ENCODE data around the gene HOTAIR. TPM values are rescaled to one million over a fixed set of nuclear protein-coding genes. Genes with fewer than 3 reads are reported as not detected.

HOTAIR gene
- total and polyA plus RNA-seq, 4 donors = not detected

GRCh38 chr12:54019091-54019811, 44.5 kb upstream of the HOTAIR start (continued):
- no peak for TF ChIP-seq HNF4A (conservative IDR thresholded peaks at IDR 0.05)

GRCh38 chr12:54018468-54018984, 43.8 kb upstream of the HOTAIR start:
- Histone ChIP-seq H3K27ac (ENCODE audit: low read depth in 1 of 2, low read length in 2 of 2) (no peak overlapping the region), H3K4me1 (ENCODE audit: control insufficient read depth in 4 of 4, insufficient read depth in 4 of 4, low read length in 3 of 4) (peaks cover 3 to 16% (median 11%) of the 10 kb centered on the region in 4 donors), H3K36me3 (ENCODE audit: control insufficient read depth in 4 of 4, insufficient read depth in 3 of 4, low read depth in 1 of 4, low read length in 3 of 4) (no peaks in the 10 kb centered on the region), H3K4me3 (ENCODE audit: low read depth in 1 of 3, low read length in 3 of 3) (peak overlapping the region in 1 of 3 donors; percentile 54), H3K9ac (ENCODE audit: low read depth in 1 of 2, low read length in 2 of 2) (no peak overlapping the region), H3K9me3 (ENCODE audit: control insufficient read depth in 4 of 4, low read length in 3 of 4) (peaks cover 0 to under 1% (median 0%) of the 10 kb centered on the region in 4 donors), H3K27me3 (ENCODE audit: control insufficient read depth in 4 of 4, insufficient read depth in 4 of 4, low read length in 3 of 4) (peaks cover 6 to 55% (median 15%) of the 10 kb centered on the region in 4 donors)
- WGBS = 15% methylated on average over 29 of the region's 29 CpGs
- TF ChIP-seq RAD21 (IDR thresholded peaks at IDR 0.05) = no peak
- TF ChIP-seq YY1 (IDR thresholded peaks at IDR 0.05) = no peak
- no peak for TF ChIP-seq GABPA (IDR thresholded peaks at IDR 0.05 in 1 of 2, conservative IDR thresholded peaks at IDR 0.05 in 1 of 2)
- no peak for TF ChIP-seq FOXA1 (IDR thresholded peaks at IDR 0.05)
- TF ChIP-seq EGR1 (IDR thresholded peaks at IDR 0.05; ENCODE audit: low read depth in 2 of 2) = no peak
- TF ChIP-seq NR2F2 (IDR thresholded peaks at IDR 0.05) = no peak
- TF ChIP-seq HNF4G (IDR thresholded peaks at IDR 0.05) = no peak
- no peak for TF ChIP-seq REST (IDR thresholded peaks at IDR 0.05)
- no peak for TF ChIP-seq FOXA2 (IDR thresholded peaks at IDR 0.05)
- no peak for TF ChIP-seq MAX (IDR thresholded peaks at IDR 0.05)
- TF ChIP-seq ZBTB33 (IDR thresholded peaks at IDR 0.05) = no peak
- DNase-seq (ENCODE audit: low spot score) = no peak

- Histone ChIP-seq H3K4me1 (ENCODE audit: control insufficient read depth in 4 of 4, insufficient read depth in 4 of 4, low read length in 3 of 4) (peaks cover 3 to 16% (median 11%) of the 10 kb centered on the region in 4 donors), H3K9me3 (ENCODE audit: control insufficient read depth in 4 of 4, low read length in 3 of 4) (peaks cover 0 to 5% (median 0%) of the 10 kb centered on the region in 4 donors), H3K4me3 (ENCODE audit: low read depth in 1 of 3, low read length in 3 of 3) (peak overlapping the region in 2 of 3 donors; percentile 39 to 54), H3K36me3 (ENCODE audit: control insufficient read depth in 4 of 4, insufficient read depth in 3 of 4, low read depth in 1 of 4, low read length in 3 of 4) (no peaks in the 10 kb centered on the region), H3K27ac (ENCODE audit: low read depth in 1 of 2, low read length in 2 of 2) (no peak overlapping the region), H3K27me3 (ENCODE audit: control insufficient read depth in 4 of 4, insufficient read depth in 4 of 4, low read length in 3 of 4) (peaks cover 6 to 55% (median 17%) of the 10 kb centered on the region in 4 donors), H3K9ac (ENCODE audit: low read depth in 1 of 2, low read length in 2 of 2) (no peak overlapping the region)
- WGBS = 7% methylated on average over 34 of the region's 34 CpGs
- DNase-seq (ENCODE audit: low spot score) = no peak
- TF ChIP-seq ATF3 (IDR thresholded peaks at IDR 0.05) (no peak), TAF1 (conservative IDR thresholded peaks at IDR 0.05) (no peak), CTCF (IDR thresholded peaks at IDR 0.05; ENCODE audit: low read depth, low read length, missing input control) (no peak), JUND (IDR thresholded peaks at IDR 0.05) (no peak), GABPA (IDR thresholded peaks at IDR 0.05 in 1 of 2, conservative IDR thresholded peaks at IDR 0.05 in 1 of 2) (no peak), REST (IDR thresholded peaks at IDR 0.05) (no peak), FOXA2 (IDR thresholded peaks at IDR 0.05) (no peak), NR2F2 (IDR thresholded peaks at IDR 0.05) (no peak), FOXA1 (IDR thresholded peaks at IDR 0.05) (no peak)
These were observed 43.2 kb upstream of the HOTAIR start for GRCh38 chr12:54017878-54018467.
